Right ventricle myocardium inferior (tissue), 1 donor: ENCODE data around the gene CCNJL. TPM values are rescaled to one million over a fixed set of nuclear protein-coding genes. Genes with fewer than 3 reads are reported as not detected.
A peak's percentile ranks its signal among the peaks of the same experiment; 100 is the strongest.

Source experiments
- ATAC-seq: fragments of 200-7000 bp; cut with Tn5 transposase; one replicate; pipeline ENCODE4 v1.9.1; 2020; ENCODE audit warnings: mild to moderate bottlenecking, moderate library complexity
- DNase-seq: peaks from one replicate; pipeline ENCODE4 v3.0.0; 2021; ENCODE audit errors: missing footprints
- intact Hi-C: fragments of 100-400 bp; cut with DNase I; formaldehyde crosslinking; loops from one replicate; pipeline ENCODE4 v1.11.0; 2022
- total RNA-seq: library from RNA; stranded (reverse); fragmentation: NEBNext Ultra II Directional; extraction: Animal tissue kit (Norgen Biotek cat#: 25700); gene quantifications from one replicate; pipeline ENCODE4 v1.2.1, GENCODE V29; 2021
- donor health status: DM: no; HTN: yes; CAD: no; lungs with severe emphysema.

The CCNJL gene
- total RNA-seq, 1 donor from 2014 or later, result 10.2 TPM

- ATAC-seq (no peak), DNase-seq (no peak)
- intact Hi-C loops, result no loop called here
Measured at GRCh38 chr5:160271836-160272235, 40.5 kb downstream of the CCNJL start.

- intact Hi-C loops, result no loop called here
- DNase-seq (peak; percentile 44), ATAC-seq (no peak)
Measured at GRCh38 chr5:160271396-160271795, 41.0 kb downstream of the CCNJL start.

- ATAC-seq (no peak), DNase-seq (no peak)
- intact Hi-C loops, result no loop called here
Measured at GRCh38 chr5:160270704-160271103, 41.7 kb downstream of the CCNJL start.

GRCh38 chr5:160269017-160269416 lies 43.3 kb downstream of the CCNJL start:
- ATAC-seq (peak; percentile 91), DNase-seq (peak; percentile 94)
- intact Hi-C loops, result loop anchor here (2.0 to 10.0 kb wide), 2 partner anchors 18 to 244 kb away; no protein-coding TSS in a partner anchor

- ATAC-seq (no peak), DNase-seq (no peak)
- intact Hi-C loops, result loop anchor here (2.0 to 10.0 kb wide), 2 partner anchors 19 to 243 kb away; no protein-coding TSS in a partner anchor
Measured at GRCh38 chr5:160268121-160268520, 44.2 kb downstream of the CCNJL start.

GRCh38 chr5:160266752-160267345 lies 45.5 kb downstream of the CCNJL start:
- ATAC-seq, result no peak
- peak; percentile 53 for DNase-seq
- intact Hi-C loops, result loop anchor here (10.0 kb wide), 1 partner anchor 242 kb away; no protein-coding TSS in a partner anchor

GRCh38 chr5:160266044-160266443 lies 46.3 kb downstream of the CCNJL start:
- intact Hi-C loops, result loop anchor here (10.0 kb wide), 1 partner anchor 241 kb away; no protein-coding TSS in a partner anchor

GRCh38 chr5:160263326-160263855 lies 49.0 kb downstream of the CCNJL start:
- intact Hi-C loops, result loop anchor here (10.0 kb wide), 1 partner anchor 239 kb away; no protein-coding TSS in a partner anchor
- ATAC-seq (no peak), DNase-seq (no peak)

More at GRCh38 chr5:160266044-160266443, 46.3 kb downstream of the CCNJL start:
- ATAC-seq, result no peak
- DNase-seq, result no peak

- ATAC-seq (no peak), DNase-seq (no peak)
- intact Hi-C loops, result loop anchor here (10.0 kb wide), 1 partner anchor 238 kb away; no protein-coding TSS in a partner anchor
Measured at GRCh38 chr5:160262151-160263074, 50.0 kb downstream of the CCNJL start.

- DNase-seq, result no peak
- intact Hi-C loops, result loop anchor here (10.0 kb wide), 1 partner anchor 236 kb away; no protein-coding TSS in a partner anchor
- ATAC-seq, result peak; percentile 73
Measured at GRCh38 chr5:160260881-160261815, 51.2 kb downstream of the CCNJL start.

- intact Hi-C loops, result loop anchor here (10.0 kb wide), 1 partner anchor 235 kb away; no protein-coding TSS in a partner anchor
Measured at GRCh38 chr5:160260006-160260775, 52.2 kb downstream of the CCNJL start.

GRCh38 chr5:160259341-160259740 lies 53.0 kb downstream of the CCNJL start:
- DNase-seq (no peak), ATAC-seq (no peak)
- intact Hi-C loops, result no loop called here

More at GRCh38 chr5:160260006-160260775, 52.2 kb downstream of the CCNJL start:
- ATAC-seq (no peak), DNase-seq (no peak)

- intact Hi-C loops, result no loop called here
- DNase-seq, result no peak
- ATAC-seq, result no peak
Measured at GRCh38 chr5:160254706-160255105, 57.7 kb downstream of the CCNJL start.

- no peak for ATAC-seq
- DNase-seq, result no peak
- intact Hi-C loops, result no loop called here
Measured at GRCh38 chr5:160253441-160253840, 58.9 kb downstream of the CCNJL start.

- ATAC-seq, result no peak
- DNase-seq, result no peak
- intact Hi-C loops, result no loop called here
Measured at GRCh38 chr5:160252916-160253315, 59.4 kb downstream of the CCNJL start.

- no peak for DNase-seq
- intact Hi-C loops, result no loop called here
- ATAC-seq, result no peak
Measured at GRCh38 chr5:160251406-160252155, 60.8 kb downstream of the CCNJL start.

- ATAC-seq (no peak), DNase-seq (no peak)
- intact Hi-C loops, result no loop called here
Measured at GRCh38 chr5:160250826-160251225, 61.5 kb downstream of the CCNJL start.
